ENCODE measurements around the gene KRT71.

DNA sequence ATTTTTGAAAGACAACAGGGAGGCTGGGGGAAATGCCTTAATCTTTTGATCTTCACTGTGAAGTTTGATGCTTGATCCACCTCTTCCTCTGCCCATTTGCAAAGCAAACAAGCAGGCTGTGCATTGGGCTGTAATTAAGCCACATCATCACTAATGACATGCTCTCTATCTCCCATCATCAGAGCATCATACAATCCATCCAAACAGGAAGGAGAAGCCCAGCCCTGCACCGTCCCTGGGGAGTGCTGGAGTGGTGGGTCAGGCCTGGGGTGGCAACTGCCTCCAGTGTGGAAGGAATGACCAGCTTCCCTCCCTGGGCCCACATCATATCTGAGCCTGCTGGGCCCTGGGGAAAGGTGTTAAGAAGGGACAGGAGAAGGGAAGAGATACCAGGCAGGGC, 27.6 kb upstream of the KRT71 start:
- TF ChIP-seq, protein P1, sequence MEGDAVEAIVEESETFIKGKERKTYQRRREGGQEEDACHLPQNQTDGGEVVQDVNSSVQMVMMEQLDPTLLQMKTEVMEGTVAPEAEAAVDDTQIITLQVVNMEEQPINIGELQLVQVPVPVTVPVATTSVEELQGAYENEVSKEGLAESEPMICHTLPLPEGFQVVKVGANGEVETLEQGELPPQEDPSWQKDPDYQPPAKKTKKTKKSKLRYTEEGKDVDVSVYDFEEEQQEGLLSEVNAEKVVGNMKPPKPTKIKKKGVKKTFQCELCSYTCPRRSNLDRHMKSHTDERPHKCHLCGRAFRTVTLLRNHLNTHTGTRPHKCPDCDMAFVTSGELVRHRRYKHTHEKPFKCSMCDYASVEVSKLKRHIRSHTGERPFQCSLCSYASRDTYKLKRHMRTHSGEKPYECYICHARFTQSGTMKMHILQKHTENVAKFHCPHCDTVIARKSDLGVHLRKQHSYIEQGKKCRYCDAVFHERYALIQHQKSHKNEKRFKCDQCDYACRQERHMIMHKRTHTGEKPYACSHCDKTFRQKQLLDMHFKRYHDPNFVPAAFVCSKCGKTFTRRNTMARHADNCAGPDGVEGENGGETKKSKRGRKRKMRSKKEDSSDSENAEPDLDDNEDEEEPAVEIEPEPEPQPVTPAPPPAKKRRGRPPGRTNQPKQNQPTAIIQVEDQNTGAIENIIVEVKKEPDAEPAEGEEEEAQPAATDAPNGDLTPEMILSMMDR (IDR thresholded peaks at IDR 0.05): no peak
- TF ChIP-seq POLR2AphosphoS5 (IDR thresholded peaks at IDR 0.05): no peak
